ENCODE measurements around the gene ALDH8A1. TPM values are rescaled to one million over a fixed set of nuclear protein-coding genes. Genes with fewer than 3 reads are reported as not detected.

The ALDH8A1 gene
- total RNA-seq, 1 donor from 2014 or later, result 1.1 TPM

DNA sequence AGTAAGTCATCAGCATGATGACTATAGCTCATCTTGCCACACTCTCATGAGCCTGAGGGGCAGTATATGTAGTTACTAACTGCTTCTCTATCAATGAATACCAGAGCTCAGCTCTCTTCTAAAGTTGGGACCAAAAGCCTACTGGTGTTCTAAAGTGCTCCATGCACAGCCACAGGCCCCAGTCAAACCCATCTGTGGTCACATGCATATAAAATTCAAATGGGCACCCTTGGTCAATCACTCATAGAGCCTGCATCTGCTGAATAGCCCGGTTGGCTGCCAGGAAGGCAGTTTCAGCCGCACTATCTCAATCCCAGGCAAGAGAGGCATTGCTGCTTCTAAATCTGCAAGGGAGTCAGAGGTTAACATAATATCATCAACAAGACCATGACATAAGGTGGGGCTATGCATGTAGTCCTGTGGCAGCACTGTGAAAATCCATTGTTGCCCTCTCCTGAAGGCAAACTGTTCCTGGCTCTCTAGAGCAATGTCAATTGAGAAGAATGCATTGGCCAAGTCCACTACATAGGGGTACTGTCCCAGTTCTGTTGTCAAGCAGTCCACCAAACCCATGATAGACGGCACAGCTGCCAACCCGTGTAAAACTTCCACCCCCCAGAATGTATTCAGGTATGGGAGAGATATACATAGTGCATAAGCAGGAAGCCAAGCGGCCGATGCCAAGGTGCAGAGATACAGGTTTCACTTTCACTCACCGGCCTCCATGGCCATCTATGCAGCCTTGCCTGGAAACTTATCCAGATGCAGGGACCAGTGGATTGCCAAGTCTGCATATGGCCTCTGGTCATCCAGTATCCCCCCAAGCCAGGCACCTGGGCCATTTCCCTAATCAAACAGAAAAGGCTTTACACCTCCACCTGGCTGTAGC is 76.2 kb downstream of the ALDH8A1 start:
- H3K27me3 Mint-ChIP-seq (ENCODE audit: low read depth), result no peaks in the 10 kb centered on the region
- peak; percentile 12 for DNase-seq (ENCODE audit: low spot score)
- H3K27ac Mint-ChIP-seq, result no peak overlapping the region
- H3K36me3 Mint-ChIP-seq (ENCODE audit: low read depth), result peaks cover 3% of the 10 kb centered on the region
- intact Hi-C loops (cut with micrococcal nuclease), result no loop called here
- H3K4me3 Mint-ChIP-seq (ENCODE audit: low read depth), result no peak overlapping the region
- peaks cover 14% of the 10 kb centered on the region for H3K4me1 Mint-ChIP-seq (ENCODE audit: low read depth)
- peaks cover 9% of the 10 kb centered on the region for H3K9me3 Mint-ChIP-seq

DNA sequence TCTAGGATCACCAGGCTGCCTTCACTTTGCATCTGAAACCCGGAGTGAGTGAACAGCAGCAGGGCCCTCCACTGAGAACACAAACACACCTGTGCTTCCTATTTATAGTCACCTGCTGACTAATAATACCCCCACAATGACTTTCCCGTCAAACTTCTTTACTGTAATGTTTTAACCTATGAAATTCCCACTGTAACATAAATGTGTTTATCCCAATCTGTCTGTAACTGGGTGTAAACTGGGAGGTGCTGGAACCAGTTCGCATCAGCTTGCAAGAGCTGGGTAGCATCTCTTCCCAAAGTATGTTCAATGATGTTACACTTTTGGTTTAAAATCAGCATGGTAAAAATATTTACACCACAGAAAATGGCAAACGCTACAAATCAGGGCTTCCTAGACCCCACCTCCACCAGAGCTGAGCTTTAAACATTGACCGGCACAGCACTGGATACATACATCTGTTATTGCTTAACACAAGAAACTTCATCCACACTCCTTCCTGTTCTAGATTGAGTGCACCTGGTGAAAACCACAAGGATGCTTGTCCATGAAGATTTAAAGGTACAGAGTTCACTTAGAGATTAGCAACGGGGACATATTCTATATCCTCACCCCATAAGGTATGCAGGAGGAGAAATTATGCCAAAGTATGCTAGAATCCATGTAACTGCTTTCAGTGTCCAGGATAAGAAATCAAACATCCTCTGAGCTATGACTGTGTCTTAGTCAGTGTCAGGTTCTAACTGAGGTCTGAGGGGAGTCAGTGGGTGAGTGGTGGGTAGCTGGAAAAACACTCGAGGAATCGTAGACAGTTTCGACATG is 79.0 kb downstream of the ALDH8A1 start:
- H3K4me3 Mint-ChIP-seq (ENCODE audit: low read depth), result no peak overlapping the region
- H3K4me1 Mint-ChIP-seq (ENCODE audit: low read depth), result peaks cover 14% of the 10 kb centered on the region
- H3K36me3 Mint-ChIP-seq (ENCODE audit: low read depth), result peaks cover 3% of the 10 kb centered on the region
- intact Hi-C loops (cut with micrococcal nuclease), result no loop called here
- no peak for DNase-seq (ENCODE audit: low spot score)
- H3K9me3 Mint-ChIP-seq, result peaks cover 9% of the 10 kb centered on the region
- no peak overlapping the region for H3K27ac Mint-ChIP-seq
- peaks cover 2% of the 10 kb centered on the region for H3K27me3 Mint-ChIP-seq (ENCODE audit: low read depth)

DNA sequence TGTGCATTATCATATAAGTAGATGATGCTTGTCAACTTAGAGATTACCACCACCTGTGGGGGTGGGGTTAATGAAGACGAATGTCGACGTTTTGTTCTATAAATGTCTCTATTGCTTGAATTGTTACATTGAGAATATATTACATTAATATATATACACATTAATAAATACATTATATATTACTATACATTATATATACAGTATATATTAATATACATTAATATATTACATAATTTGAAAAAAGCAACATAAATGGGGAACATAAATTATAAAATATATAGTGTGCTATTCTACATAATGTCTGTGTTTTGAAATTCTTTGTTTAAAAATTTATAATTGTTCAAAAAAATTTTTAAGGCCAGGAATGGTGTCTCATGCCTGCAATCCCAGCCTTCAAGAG is 81.1 kb downstream of the ALDH8A1 start:
- Mint-ChIP-seq H3K27ac (no peak overlapping the region), H3K9me3 (no peaks in the 10 kb centered on the region), H3K36me3 (ENCODE audit: low read depth) (no peaks in the 10 kb centered on the region), H3K4me3 (ENCODE audit: low read depth) (no peak overlapping the region), H3K27me3 (ENCODE audit: low read depth) (peaks cover 5% of the 10 kb centered on the region), H3K4me1 (ENCODE audit: low read depth) (peaks cover 8% of the 10 kb centered on the region)
- intact Hi-C loops (cut with micrococcal nuclease), result no loop called here
- DNase-seq (ENCODE audit: low spot score), result no peak

Other genes starting within 250 kb of the ALDH8A1 start
- gene HBS1L, start 104.7 kb upstream of the ALDH8A1 start, total RNA-seq, result 99.2 and 102 TPM in 2 replicates
- 82.5 and 84.5 TPM in 2 replicates for gene MYB, start 231.2 kb upstream of the ALDH8A1 start, total RNA-seq